Fibroblast of the aortic adventitia (primary cell): Measurements from ENCODE around the gene ARHGAP4. TPM values are rescaled to one million over a fixed set of nuclear protein-coding genes. Genes with fewer than 3 reads are reported as not detected.

Experiments used
- DNase-seq: peaks from one replicate; pipeline ENCODE4 v3.0.0-alpha.2; 2010; ENCODE audit warnings: low read depth
- H3K4me3 ChIP-seq: 2 replicates; pipeline ENCODE4 v1.5.1; 2011; ENCODE audit warnings: low read depth, mild to moderate bottlenecking, control low read depth, low read length, moderate library complexity
- CTCF ChIP-seq: IDR thresholded peaks from 2 replicates; pipeline ENCODE4 v1.5.1; 2011; ENCODE audit warnings: mild to moderate bottlenecking, low read length, control low read depth, inconsistent platforms; ENCODE audit not compliant: insufficient read depth
- total RNA-seq: library from RNA; depleted of rRNA; stranded (reverse); fragments of >200 nt; gene quantifications from 2 replicates; pipeline ENCODE4 v1.2.3, GENCODE V29; 2012; ENCODE audit warnings: low replicate concordance

ARHGAP4 gene
- total RNA-seq, 1 donor, result 0.27 TPM

- TF ChIP-seq CTCF, result no peak
- peak overlapping the region; percentile 52 for H3K4me3 ChIP-seq
- DNase-seq, result no peak
Measured at GRCh38 chrX:153935326-153935851, 9.3 kb upstream of the ARHGAP4 start.

- peak within 1 kb of the TSS; percentile 79 for H3K4me3 ChIP-seq
- TF ChIP-seq CTCF, result no peak
- peak; percentile 57 for DNase-seq
Measured at GRCh38 chrX:153934762-153935325, 8.8 kb upstream of the ARHGAP4 start, which contains the start of gene NAA10. TSS of gene NAA10 (minus strand) at chrX:153935037. CDS start at chrX:153934904, 133 bp downstream.

DNA sequence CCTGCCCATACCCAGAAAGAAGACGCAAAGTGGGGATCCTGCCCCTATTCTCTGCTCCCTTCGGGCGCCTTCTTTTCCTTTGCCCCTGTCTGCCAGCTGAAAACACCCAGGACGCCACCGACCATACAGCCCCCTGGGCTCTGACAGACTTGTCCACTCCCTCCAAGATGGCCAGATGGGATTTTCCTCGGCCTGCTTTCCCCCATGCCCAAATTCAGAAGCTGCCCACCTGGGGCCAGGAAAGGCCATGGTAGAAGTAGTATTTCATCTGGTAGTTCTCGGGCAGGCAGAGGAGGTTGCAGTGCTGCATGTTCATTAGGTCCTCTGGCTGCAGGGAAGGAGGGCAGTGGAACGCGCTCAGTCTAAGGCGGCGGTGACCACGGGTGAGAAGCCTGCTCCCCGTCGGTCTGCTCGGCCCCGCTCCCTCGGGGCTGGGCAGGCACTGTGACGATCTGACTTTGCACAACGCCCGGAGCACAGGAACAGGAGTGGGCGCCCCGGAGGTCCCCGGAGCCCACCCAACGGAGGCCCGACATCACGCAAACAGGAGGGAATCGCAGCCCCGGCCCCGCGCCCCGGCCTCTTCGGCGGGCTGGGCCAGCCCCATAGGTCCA is 8.2 kb upstream of the ARHGAP4 start:
- TF ChIP-seq CTCF, result no peak
- H3K4me3 ChIP-seq, result peak overlapping the region; percentile 79
- DNase-seq, result no peak

- TF ChIP-seq CTCF, result no peak
- peak; percentile 35 for DNase-seq
- peak overlapping the region; percentile 79 for H3K4me3 ChIP-seq
Measured at GRCh38 chrX:153933748-153934147, 7.7 kb upstream of the ARHGAP4 start.

DNA sequence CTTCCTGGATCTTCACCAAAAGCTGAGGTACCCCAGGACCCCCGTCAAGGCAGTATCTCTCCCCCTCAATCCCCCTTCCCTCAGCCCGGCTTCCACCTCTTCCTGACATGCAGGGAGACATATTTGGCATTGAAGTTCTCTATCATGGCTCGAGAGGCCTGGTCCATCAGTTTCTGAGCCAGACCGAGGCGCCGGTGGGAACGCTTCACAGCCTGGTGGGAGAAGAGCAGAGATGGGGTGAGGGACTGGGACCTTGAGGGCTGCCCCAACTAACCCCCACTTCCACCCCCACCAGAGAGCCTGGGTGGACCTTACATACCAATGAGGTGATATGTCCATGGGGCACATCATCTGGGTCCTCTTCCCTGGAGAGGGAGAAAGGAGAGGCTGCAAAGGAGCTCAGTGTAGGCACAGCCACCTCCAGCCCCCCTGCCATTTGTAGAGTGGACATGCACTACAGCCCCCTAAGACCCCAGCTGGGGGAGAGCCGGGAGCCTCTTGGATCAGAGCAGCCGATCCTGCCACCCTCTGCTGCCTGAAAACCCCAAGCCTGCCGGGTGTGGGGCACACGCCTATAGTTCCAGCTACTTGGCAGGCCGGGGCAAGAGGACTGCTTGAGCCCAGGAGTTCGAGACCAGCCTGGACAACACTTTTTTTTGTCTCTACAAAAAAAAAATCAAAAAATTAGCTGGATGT is 6.3 kb upstream of the ARHGAP4 start:
- H3K4me3 ChIP-seq, result no peak overlapping the region
- DNase-seq, result no peak
- TF ChIP-seq CTCF, result no peak

GRCh38 chrX:153931748-153932147 is 5.7 kb upstream of the ARHGAP4 start:
- DNase-seq, result no peak
- no peak for TF ChIP-seq CTCF
- no peak overlapping the region for H3K4me3 ChIP-seq
